Caco-2 (cell line): ENCODE data around the gene PEDS1. TPM values are rescaled to one million over a fixed set of nuclear protein-coding genes. Genes with fewer than 3 reads are reported as not detected.

ENCODE experiments used
- BruUV-seq: library from RNA; stranded (reverse); fragments of 400-500 nt; replicated peaks from 2 replicates; lab custom pipeline; 2021; lab: Mats Ljungman, UMichigan
- CTCF ChIA-PET: fragments of 300-600 bp; sonication (Branson Sonifier 250); formaldehyde crosslinking; loops from one replicate; lab custom pipeline; 2022; ENCODE audit warnings: antibody characterized with exemption; lab: Charles Lee
- POLR2A ChIA-PET: fragments of 300-600 bp; sonication (Branson Sonifier 250); formaldehyde crosslinking; loops from one replicate; lab custom pipeline; 2022; ENCODE audit warnings: antibody characterized with exemption; lab: Charles Lee
- DNase-seq, 2 experiments: peaks; one replicate each; pipeline versions ENCODE4 v3.0.0 to v3.0.0-alpha.2; 2020 to 2022
- H3K27me3 ChIP-seq: replicated peaks from 2 replicates; pipeline ENCODE4 v1.6.0; 2011; ENCODE audit warnings: low read length; ENCODE audit not compliant: control insufficient read depth, insufficient read depth
- H3K36me3 ChIP-seq: 2 replicates; pipeline ENCODE4 v1.5.1; 2011; ENCODE audit warnings: low read length; ENCODE audit not compliant: control insufficient read depth, insufficient read depth
- H3K4me1 ChIP-seq: fragments of 250-450 bp; sonication (Bioruptor Pico); 2 replicates; pipeline ENCODE4 v1.5.1; 2020; ENCODE audit warnings: mild to moderate bottlenecking
- H3K4me3 ChIP-seq: 2 replicates; pipeline ENCODE4 v1.5.1; 2011; ENCODE audit warnings: low read depth, mild to moderate bottlenecking, control low read depth, low read length
- H3K9me3 ChIP-seq: fragments of 250-450 bp; sonication (Bioruptor Pico); 2 replicates; pipeline ENCODE4 v1.5.1; 2020; ENCODE audit warnings: mild to moderate bottlenecking, moderate library complexity
- H3K27ac Mint-ChIP-seq: one replicate; pipeline ENCODE4 v1.8.0; 2022; ENCODE audit warnings: mixed read lengths; ENCODE audit not compliant: unreplicated experiment
- H3K27me3 Mint-ChIP-seq: one replicate; pipeline ENCODE4 v1.8.0; 2022; ENCODE audit warnings: mixed read lengths; ENCODE audit not compliant: insufficient read depth, unreplicated experiment
- H3K36me3 Mint-ChIP-seq: one replicate; pipeline ENCODE4 v1.8.0; 2022; ENCODE audit warnings: mild to moderate bottlenecking, mixed read lengths; ENCODE audit not compliant: insufficient read depth, unreplicated experiment
- H3K4me1 Mint-ChIP-seq: one replicate; pipeline ENCODE4 v1.8.0; 2022; ENCODE audit warnings: low read depth, mixed read lengths; ENCODE audit not compliant: unreplicated experiment
- H3K4me3 Mint-ChIP-seq: one replicate; pipeline ENCODE4 v1.8.0; 2022; ENCODE audit warnings: mild to moderate bottlenecking, moderate library complexity, mixed read lengths; ENCODE audit not compliant: unreplicated experiment
- H3K9me3 Mint-ChIP-seq: one replicate; pipeline ENCODE4 v1.8.0; 2022; ENCODE audit warnings: mixed read lengths; ENCODE audit not compliant: unreplicated experiment
- CTCF ChIP-seq, 2 experiments: fragments of 200-600 bp in 1 of 2; IDR thresholded peaks; 1 replicate in 1 of 2; 2 replicates in 1 of 2; pipeline versions ENCODE4 v1.5.1 to v1.8.0; 2011 to 2022; ENCODE audit warnings: antibody characterized with exemption in 1 of 2, control low read depth in 1 of 2, inconsistent platforms in 1 of 2, low read depth in 1 of 2, low read length in 1 of 2, mild to moderate bottlenecking in 1 of 2, moderate library complexity in 1 of 2; ENCODE audit not compliant: insufficient read depth in 1 of 2, severe bottlenecking in 1 of 2, unreplicated experiment in 1 of 2
- intact Hi-C: fragments of 100-400 bp; cut with micrococcal nuclease; formaldehyde crosslinking; loops from one replicate; pipeline ENCODE4 v1.10.0; 2022; ENCODE audit not compliant: unreplicated experiment
- total RNA-seq: library from RNA; stranded (reverse); gene quantifications from 2 replicates; pipeline ENCODE4 v1.2.3, GENCODE V29; 2022

The PEDS1 gene
- total RNA-seq, 1 experiment from 2014 or later: 78.3 TPM

- H3K4me1 ChIP-seq: no peaks in the 10 kb centered on the region
- Mint-ChIP-seq H3K4me1 (peaks cover 7% of the 10 kb centered on the region), H3K27me3 (no peaks in the 10 kb centered on the region), H3K9me3 (peaks cover 10% of the 10 kb centered on the region), H3K27ac (no peak overlapping the region), H3K36me3 (peaks cover 21% of the 10 kb centered on the region), H3K4me3 (no peak overlapping the region)
- CTCF ChIA-PET: interaction anchor here (0.6 to 1.4 kb wide), 3 partner anchors 10 to 138 kb away, joined by 3 to 7 read pairs (median 4); partner anchors contain the start of gene CEBPB
- no peak for DNase-seq
- TF ChIP-seq CTCF (IDR thresholded peaks at IDR 0.05; ENCODE audit: insufficient read depth in 1 of 2, low read depth in 1 of 2, low read length in 1 of 2, severe bottlenecking in 1 of 2, unreplicated experiment in 1 of 2): no peak
- no peaks in the 10 kb centered on the region for H3K27me3 ChIP-seq
- intact Hi-C loops: no loop called here
- POLR2A ChIA-PET: interaction anchor here (0.6 to 0.8 kb wide), 3 partner anchors 10 to 16 kb away, joined by 3 to 9 read pairs (median 4); partner anchors contain the start of gene CEBPB
- no TSS peak for BruUV-seq
- H3K36me3 ChIP-seq: no peaks in the 10 kb centered on the region
- no peak overlapping the region for H3K4me3 ChIP-seq
- peaks cover 13% of the 10 kb centered on the region; the same call in 1 of the 2 replicates for H3K9me3 ChIP-seq
Observed at GRCh38 chr20:50200482-50201104, 47.1 kb upstream of the PEDS1 start.

DNA sequence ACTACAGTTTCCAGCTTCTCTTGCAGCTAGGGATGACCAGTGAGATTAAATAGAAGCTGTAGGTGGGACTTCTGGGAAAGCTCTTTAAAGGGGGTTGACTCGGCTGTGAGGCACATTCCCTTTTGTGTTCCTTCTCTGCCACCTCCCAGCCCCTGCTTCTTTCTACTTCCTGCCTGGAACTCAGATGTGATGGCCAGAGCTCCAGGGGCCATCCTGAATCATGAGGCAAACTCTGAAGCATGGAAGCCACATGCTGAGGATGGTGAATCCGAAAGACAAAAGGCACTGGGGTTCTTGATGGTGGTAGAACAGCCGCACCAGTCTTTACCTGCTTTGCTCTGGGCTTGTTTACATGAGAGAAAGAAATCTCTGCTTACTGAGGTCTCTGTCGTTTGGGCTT is 46.2 kb upstream of the PEDS1 start:
- ChIA-PET POLR2A (interaction anchor here (0.5 kb wide), 1 partner anchor 597 kb away, joined by 3 read pairs; no protein-coding TSS in a partner anchor), CTCF (interaction anchor here (0.7 to 1.4 kb wide), 2 partner anchors 9 to 139 kb away, joined by 3 to 7 read pairs; partner anchors contain the start of gene CEBPB)
- Mint-ChIP-seq H3K27ac (no peak overlapping the region), H3K4me3 (no peak overlapping the region), H3K27me3 (no peaks in the 10 kb centered on the region), H3K4me1 (peaks cover 16% of the 10 kb centered on the region), H3K9me3 (peaks cover 10% of the 10 kb centered on the region), H3K36me3 (peaks cover 30% of the 10 kb centered on the region)
- TF ChIP-seq CTCF (IDR thresholded peaks at IDR 0.05; ENCODE audit: insufficient read depth in 1 of 2, low read depth in 1 of 2, low read length in 1 of 2, severe bottlenecking in 1 of 2, unreplicated experiment in 1 of 2): no peak
- Histone ChIP-seq H3K4me3 (no peak overlapping the region), H3K4me1 (no peaks in the 10 kb centered on the region), H3K27me3 (no peaks in the 10 kb centered on the region), H3K9me3 (peaks cover 13% of the 10 kb centered on the region; the same call in 1 of the 2 replicates), H3K36me3 (no peaks in the 10 kb centered on the region)
- DNase-seq: no peak
- no TSS peak for BruUV-seq
- intact Hi-C loops: loop anchor here (10.0 kb wide), 1 partner anchor 565 kb away; no protein-coding TSS in a partner anchor

DNA sequence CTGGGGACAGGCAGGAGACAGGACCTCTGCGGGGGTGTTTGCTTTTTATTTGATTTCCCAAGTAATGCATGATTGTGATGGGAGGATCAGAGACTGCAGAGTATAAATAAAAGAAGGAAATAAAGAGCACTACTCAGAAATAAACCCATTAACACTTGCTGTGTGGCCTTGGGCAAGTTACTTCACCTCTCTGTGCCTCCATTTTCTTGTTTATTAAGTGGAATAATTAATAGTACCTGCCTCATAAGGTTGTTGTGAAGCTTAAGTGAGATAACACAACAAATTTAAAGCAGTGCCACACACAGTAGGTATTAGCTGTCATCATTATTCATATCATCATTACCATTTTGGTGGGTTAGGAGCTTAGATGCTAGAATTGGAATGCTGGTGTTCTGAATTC is 45.2 kb upstream of the PEDS1 start:
- Mint-ChIP-seq H3K9me3 (no peaks in the 10 kb centered on the region), H3K4me3 (no peak overlapping the region), H3K27ac (no peak overlapping the region), H3K36me3 (peaks cover 40% of the 10 kb centered on the region), H3K27me3 (no peaks in the 10 kb centered on the region), H3K4me1 (peaks cover 23% of the 10 kb centered on the region)
- Histone ChIP-seq H3K27me3 (no peaks in the 10 kb centered on the region), H3K36me3 (peaks cover under 1% of the 10 kb centered on the region; the same call in 1 of the 2 replicates), H3K9me3 (peaks cover 8% of the 10 kb centered on the region; the same call in 1 of the 2 replicates), H3K4me1 (peaks cover 7% of the 10 kb centered on the region; the same call in 1 of the 2 replicates), H3K4me3 (no peak overlapping the region)
- intact Hi-C loops: loop anchor here (10.0 kb wide), 1 partner anchor 566 kb away; no protein-coding TSS in a partner anchor
- no TSS peak for BruUV-seq
- CTCF ChIA-PET: no interaction called here
- POLR2A ChIA-PET: interaction anchor here (0.7 kb wide), 1 partner anchor 41 kb away, joined by 5 read pairs; no protein-coding TSS in a partner anchor
- no peak for DNase-seq
- no peak for TF ChIP-seq CTCF (IDR thresholded peaks at IDR 0.05; ENCODE audit: insufficient read depth in 1 of 2, low read depth in 1 of 2, low read length in 1 of 2, severe bottlenecking in 1 of 2, unreplicated experiment in 1 of 2)
